NCI-H2029 treated with DMSO at 0.1 percent for 48 hours (cell line): ENCODE measurements around the gene GTF2IRD1.
"Not testable (repeated sequence)": the region's sequence is repeated elsewhere in the genome, so short reads cannot be mapped to it uniquely, and the experiment has no call there.

Source experiments
- DNase-seq: peaks from one replicate; lab custom pipeline; 2025; lab: John Stamatoyannopoulos, UW

Gene GTF2IRD1

GRCh38 chr7:74470504-74470903 lies 16.8 kb downstream of the GTF2IRD1 start:
- DNase-seq = no peak

DNA sequence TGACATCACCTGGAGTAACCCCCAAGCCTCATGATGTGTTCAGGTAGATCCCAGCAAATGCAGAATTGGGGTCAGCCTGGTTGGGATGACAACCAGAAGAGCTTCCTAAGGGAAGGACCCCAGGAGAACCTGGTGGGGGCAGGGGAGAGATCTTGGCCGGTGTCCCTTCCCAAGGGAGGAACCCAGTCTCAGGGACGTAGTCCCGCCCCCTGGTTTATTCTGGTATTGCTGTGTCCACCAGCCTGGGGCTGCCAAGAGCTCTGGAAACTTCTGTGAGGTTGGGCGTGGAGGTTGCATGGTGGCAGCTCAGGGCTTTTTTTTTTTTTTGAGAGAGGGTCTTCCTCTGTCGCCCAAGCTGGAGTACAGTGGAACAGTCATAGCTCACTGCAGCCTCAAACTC lies 19.4 kb downstream of the GTF2IRD1 start:
- DNase-seq = no peak

GRCh38 chr7:74474271-74474865 lies 20.7 kb downstream of the GTF2IRD1 start:
- DNase-seq = no peak

- DNase-seq = no peak
Measured at GRCh38 chr7:74475243-74475986, 21.7 kb downstream of the GTF2IRD1 start.

- DNase-seq = no peak
Measured at GRCh38 chr7:74475987-74476350, 22.3 kb downstream of the GTF2IRD1 start.

DNA sequence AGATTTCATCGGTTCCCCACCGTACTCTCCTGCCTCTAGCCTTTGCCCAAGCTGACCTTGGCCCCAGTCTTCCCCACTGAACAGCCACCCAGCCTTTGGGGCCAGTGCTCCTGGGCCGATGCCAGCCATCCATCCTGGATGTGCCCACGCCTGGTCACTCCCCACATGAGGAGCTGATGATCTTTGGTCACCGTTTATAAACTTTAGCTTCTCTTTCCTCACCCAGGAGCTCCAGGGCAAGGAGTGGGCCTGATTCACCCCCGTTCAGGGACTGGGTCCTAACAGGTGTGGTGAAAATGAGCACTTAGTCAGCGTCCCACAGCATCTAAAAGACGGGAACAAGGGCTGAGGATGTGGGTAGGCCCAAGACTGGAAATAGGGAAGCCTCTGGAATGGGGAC lies 22.9 kb downstream of the GTF2IRD1 start:
- no peak for DNase-seq

DNA sequence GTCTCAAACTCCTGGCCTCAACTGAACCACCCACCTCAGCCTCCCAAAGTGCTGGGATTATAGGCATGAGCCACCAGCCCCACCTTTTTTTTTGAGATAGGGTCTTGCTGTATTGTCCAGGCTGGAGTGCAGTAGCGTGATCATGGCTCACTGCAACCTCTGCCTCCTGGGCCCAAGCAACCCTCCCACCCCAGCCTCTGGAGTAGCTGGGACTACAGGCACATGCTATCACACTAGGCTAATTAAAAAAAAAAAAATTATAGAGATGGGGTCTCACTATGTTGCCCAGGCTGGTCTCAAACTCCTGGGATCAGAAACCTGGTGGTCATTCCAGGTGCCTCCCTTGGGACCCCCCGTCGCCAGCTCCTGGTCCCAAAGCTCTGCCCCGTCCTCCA lies 25.0 kb downstream of the GTF2IRD1 start:
- DNase-seq = no peak

- no peak for DNase-seq
Measured at GRCh38 chr7:74479066-74479781, 25.5 kb downstream of the GTF2IRD1 start.

DNA sequence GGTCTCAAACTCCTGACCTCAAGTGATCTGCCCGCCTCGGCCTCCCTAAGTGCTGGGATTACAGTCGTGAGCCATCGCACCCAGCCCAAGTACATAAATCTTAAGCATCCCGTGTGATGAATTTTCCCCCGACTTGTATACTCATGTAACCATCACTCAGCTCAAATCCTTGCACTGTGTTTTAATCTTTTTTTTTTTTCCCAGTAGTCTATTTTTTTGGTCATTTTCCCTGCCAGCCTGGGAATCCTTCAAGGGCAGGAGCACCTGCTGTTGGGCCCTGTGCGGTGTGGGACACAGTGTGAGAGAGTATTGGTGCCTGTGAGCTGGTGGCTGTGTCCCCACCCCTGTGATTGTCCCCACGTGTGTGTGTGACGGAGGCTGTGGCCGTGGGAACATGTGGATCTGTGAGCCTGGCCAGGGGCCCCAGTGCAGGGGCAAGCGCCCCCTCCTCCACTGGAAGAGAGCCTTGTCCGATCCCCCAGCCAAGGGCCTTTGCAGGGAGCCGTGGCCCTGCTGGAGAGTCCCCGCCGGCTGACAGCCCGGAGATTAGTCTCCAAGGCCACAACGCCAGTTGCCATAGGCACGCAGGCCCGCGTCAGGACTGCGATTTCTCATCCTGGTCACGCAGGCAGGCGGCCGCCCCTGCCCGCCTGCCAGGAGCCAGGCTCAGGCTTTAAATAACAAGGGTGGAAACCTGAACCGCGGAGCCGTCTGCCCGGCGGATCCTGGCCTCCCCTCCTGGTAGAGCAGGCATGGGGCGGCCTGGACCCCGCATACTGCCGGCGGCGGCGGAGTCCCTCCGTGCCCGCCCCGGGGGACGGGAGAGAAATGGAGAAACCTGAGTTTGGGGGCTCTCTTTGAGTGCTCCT lies 26.5 kb downstream of the GTF2IRD1 start:
- DNase-seq = no peak

DNA sequence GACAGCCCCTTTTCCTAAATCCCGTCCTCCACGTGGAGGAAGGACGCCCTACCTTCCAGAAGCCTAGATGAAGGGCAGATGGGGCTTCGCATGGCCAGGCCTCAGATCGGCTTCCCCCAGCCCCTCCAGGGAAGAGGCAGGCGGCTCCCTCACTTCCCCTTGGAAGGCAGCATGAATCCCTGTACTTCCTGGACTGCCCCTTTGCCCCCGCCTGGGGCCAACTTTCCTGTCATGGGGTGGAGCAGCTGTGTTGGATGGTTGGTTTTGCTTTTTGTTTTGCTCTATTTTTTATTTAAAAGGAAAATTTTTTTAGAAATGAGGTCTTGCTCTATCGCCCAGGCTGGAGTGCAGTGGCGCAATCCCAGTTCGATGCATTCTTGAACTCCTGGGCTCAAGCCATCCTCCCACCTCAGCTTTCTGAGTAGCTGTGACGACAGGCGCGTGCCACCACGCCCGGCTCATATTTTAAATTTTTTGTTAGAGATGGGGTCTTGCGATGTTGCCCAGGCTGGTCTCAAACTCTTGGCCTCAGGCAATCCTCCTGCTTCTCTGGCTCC lies 27.2 kb downstream of the GTF2IRD1 start:
- DNase-seq = no peak

DNA sequence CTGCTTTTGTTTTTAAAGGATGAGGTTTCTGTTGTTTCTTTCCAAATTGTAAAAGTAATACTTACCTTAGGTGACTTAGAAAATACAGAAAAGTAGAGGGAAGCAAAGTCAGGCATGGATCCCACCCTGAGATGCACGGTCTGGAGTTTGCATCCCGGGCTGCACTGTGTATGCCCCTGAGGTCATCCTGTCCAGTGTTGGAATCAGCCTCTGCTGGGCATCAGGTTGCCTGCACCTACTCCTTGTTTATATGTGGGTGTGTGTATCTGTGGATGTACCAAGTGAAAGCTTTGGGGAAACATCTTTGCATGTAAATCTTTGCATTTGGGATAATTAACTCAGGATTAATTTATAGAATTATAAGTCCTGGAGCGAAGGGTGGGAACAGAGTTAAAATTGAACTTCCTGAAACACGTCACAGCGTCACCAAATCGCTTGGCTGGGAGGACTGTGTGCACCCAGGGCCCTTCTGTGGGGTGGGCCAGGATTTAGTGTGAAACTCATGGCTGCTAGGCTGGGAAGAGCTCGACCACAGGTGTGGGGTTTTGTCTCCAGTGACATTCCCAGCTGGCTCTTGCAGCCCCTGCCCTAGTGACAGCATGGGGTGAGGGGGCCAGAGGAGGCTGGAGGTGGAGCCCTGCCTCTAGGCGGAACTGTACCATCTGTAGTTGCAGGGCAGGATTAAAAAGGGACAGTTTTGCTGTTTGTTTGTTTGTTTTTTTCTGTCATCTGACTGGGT lies 27.9 kb downstream of the GTF2IRD1 start:
- DNase-seq = no peak

GRCh38 chr7:74482197-74482467 lies 28.4 kb downstream of the GTF2IRD1 start:
- no peak for DNase-seq

GRCh38 chr7:74482629-74483401 lies 29.1 kb downstream of the GTF2IRD1 start:
- no peak for DNase-seq

GRCh38 chr7:74483402-74484336 lies 30.0 kb downstream of the GTF2IRD1 start:
- DNase-seq = no peak

GRCh38 chr7:74485611-74486010 lies 31.9 kb downstream of the GTF2IRD1 start:
- DNase-seq = no peak

GRCh38 chr7:74488518-74489030 lies 34.9 kb downstream of the GTF2IRD1 start:
- not testable (repeated sequence) for DNase-seq

- no peak for DNase-seq
Measured at GRCh38 chr7:74489997-74490945, 36.6 kb downstream of the GTF2IRD1 start.

DNA sequence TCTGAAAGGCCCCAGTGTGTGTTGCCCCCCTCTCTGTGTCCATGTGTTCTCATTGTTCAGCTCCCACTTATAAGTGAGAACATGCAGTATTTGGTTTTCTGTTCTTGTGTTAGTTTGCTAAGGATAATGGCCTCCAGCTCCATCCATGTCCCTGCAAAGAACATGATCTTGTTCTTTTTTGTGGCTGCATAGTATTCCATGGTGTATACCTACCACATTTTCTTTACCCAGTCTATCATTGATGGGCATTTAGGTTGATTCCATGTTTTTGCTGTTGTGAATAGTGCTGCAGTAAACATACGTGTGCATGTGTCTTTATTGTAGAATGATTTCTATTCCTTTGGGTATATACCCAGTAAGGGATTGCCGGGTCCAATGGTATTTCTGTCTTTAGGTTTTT lies 37.8 kb downstream of the GTF2IRD1 start:
- DNase-seq = not testable (repeated sequence)
